ENCODE results near the gene ZNF420. TPM values are rescaled to one million over a fixed set of nuclear protein-coding genes. Genes with fewer than 3 reads are reported as not detected.

The ZNF420 gene
- total and polyA plus RNA-seq, 2 of the 8 experiments (the other 6 are each of a cell fraction or from before 2014, with no cell fraction given) = 1.7 to 8.8 TPM

GRCh38 chr19:37082307-37082706, 4.1 kb downstream of the ZNF420 start:
- Histone ChIP-seq H4K8ac (ENCODE audit: extremely low read depth, insufficient read depth, low read length) (no peak overlapping the region), H3K4ac (replicated peaks; ENCODE audit: insufficient read length, low read depth, low read length) (no peak overlapping the region), H3K23me2 (ENCODE audit: low read depth, low read length) (peaks cover 13% of the 10 kb centered on the region), H3K4me1 (replicated peaks in 1 of 4; ENCODE audit: control insufficient read depth in 3 of 4, insufficient read depth in 4 of 4, low read length in 3 of 4) (peaks cover 0 to 7% (median under 1%) of the 10 kb centered on the region in 4 experiments; a peak in 3 of 7 replicates), H3K4me3 (ENCODE audit: extremely low read depth in 1 of 4, insufficient read depth in 2 of 4, low read depth in 3 of 4, low read length in 4 of 4) (no peak overlapping the region), H2AK5ac (ENCODE audit: low read depth, low read length) (no peak overlapping the region), H4K91ac (replicated peaks; ENCODE audit: insufficient read length, low read length) (no peak overlapping the region), H3K79me2 (ENCODE audit: control insufficient read depth in 1 of 2, insufficient read depth in 2 of 2, low read length in 2 of 2) (peaks cover 4 to 18% of the 10 kb centered on the region in 2 experiments), H3K18ac (ENCODE audit: extremely low read depth, low read length) (no peak overlapping the region), H3K79me1 (ENCODE audit: low read depth, low read length) (peaks cover 13% of the 10 kb centered on the region), H3K9me3 (ENCODE audit: insufficient read depth in 2 of 2, low read depth in 1 of 2, low read length in 1 of 2) (peaks cover 18 to 31% of the 10 kb centered on the region in 2 experiments), H2BK20ac (ENCODE audit: low read length) (no peak overlapping the region), H2BK5ac (ENCODE audit: low read depth, low read length) (no peak overlapping the region), H2BK12ac (ENCODE audit: low read depth, low read length) (no peak overlapping the region), H3K23ac (ENCODE audit: insufficient read length) (no peak overlapping the region), H3K27ac (ENCODE audit: low read depth, low read length) (no peak overlapping the region), H3K4me2 (ENCODE audit: insufficient read depth in 1 of 2, low read depth in 2 of 2, low read length in 2 of 2) (no peak overlapping the region), H4K5ac (ENCODE audit: insufficient read length, low read depth, low read length) (no peak overlapping the region), H4K20me1 (replicated peaks in 1 of 2; ENCODE audit: control insufficient read depth in 1 of 2, insufficient read depth in 2 of 2, low read length in 2 of 2) (no peaks in the 10 kb centered on the region), H2BK120ac (replicated peaks; ENCODE audit: low read depth, low read length) (no peak overlapping the region), H3K27me3 (replicated peaks in 1 of 4; ENCODE audit: control insufficient read depth in 3 of 4, extremely low read depth in 1 of 4, insufficient read depth in 3 of 4, low read length in 3 of 4) (no peaks in the 10 kb centered on the region), H3K56ac (replicated peaks; ENCODE audit: insufficient read length, low read depth, low read length) (no peak overlapping the region), H2AFZ (ENCODE audit: low read length) (no peak overlapping the region), H3K36me3 (ENCODE audit: control insufficient read depth in 2 of 4, insufficient read depth in 4 of 4, low read length in 3 of 4) (peaks cover 0 to 6% (median 0%) of the 10 kb centered on the region in 4 experiments; a peak in 2 of 8 replicates), H3K9ac (replicated peaks in 1 of 4; ENCODE audit: extremely low read depth in 1 of 4, low read depth in 3 of 4, low read length in 3 of 4) (no peak overlapping the region), H3K14ac (ENCODE audit: insufficient read length) (no peak overlapping the region), H2BK15ac (ENCODE audit: low read length) (no peak overlapping the region)
- ChIA-PET POLR2A (ENCODE audit: partially characterized antibody) (no interaction called here), CTCF (ENCODE audit: partially characterized antibody) (no interaction called here)
- no peak for FAIRE-seq
- DNase-seq (ENCODE audit: low read depth in 1 of 2, low spot score in 2 of 2) = no peak
- 77% methylated on average over 2 of the region's 2 CpGs; no CpG with 5 or more reads in 1 of the 2 experiments for WGBS, 2 experiments (ENCODE audit: extremely low coverage in 1 of 2, insufficient coverage in 1 of 2, insufficient read length in 1 of 2, insufficient replicate concordance in 2 of 2, low coverage in 1 of 2, low lambda C conversion rate in 2 of 2, missing lambda C conversion rate in 1 of 2)
- TF ChIP-seq SP2 (IDR thresholded peaks at IDR 0.05; ENCODE audit: low read length) = no peak

Data from H1 (cell line).